Measurements from ENCODE around the gene EMC9. TPM values are rescaled to one million over a fixed set of nuclear protein-coding genes. Genes with fewer than 3 reads are reported as not detected.

The EMC9 gene
- total and polyA plus RNA-seq, 10 of the 15 experiments (the other 5 are each of a cell fraction or from before 2014, with no cell fraction given), result 15.3 to 60.5 (median 30.3) TPM

DNA sequence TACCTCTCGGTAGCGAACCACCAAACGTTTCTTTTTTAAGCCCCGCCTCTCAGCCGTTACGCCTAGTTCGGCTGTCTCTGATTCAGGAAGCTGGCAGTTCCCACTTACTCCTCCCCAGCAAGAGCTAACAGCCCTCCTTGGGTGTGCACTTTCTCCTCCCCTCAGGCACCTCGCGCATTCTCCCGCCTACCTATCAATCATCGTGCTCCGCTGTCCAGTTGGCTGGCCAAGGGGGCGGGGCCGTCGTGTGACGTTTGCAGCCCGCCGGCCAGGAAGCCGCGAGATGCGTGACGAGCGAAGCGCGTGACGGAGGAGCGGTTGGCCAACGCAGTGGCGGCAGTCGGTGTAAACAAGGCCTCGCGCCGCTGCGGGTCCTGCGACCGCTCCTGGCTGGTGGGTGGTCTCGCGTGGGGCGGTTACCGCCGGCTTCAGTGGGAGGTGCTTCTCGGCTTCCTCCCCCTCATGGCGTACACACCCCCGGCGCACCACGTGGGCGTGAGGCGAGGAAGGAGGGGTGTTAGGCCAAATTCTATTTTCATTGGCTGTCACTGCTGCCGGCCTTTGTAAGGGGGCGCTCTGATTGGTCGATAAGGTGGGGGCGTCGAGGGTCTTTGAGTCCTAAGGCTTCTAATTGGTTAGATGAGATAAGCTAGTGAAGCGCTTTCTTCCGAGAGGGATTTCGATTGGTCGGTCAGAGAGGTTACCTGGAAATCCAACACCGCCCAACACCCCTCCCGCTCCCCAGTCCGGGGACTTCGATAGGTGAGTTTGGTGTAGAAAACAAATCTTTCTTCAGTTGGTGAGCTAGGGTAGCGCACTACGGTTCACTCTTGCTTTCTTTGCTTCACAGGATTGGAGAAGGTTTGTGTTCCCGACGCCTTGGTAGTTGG lies 26.6 kb downstream of the EMC9 start, which contains the start of the genes DCAF11 and NRL (continued):
- TF ChIP-seq, protein P1, sequence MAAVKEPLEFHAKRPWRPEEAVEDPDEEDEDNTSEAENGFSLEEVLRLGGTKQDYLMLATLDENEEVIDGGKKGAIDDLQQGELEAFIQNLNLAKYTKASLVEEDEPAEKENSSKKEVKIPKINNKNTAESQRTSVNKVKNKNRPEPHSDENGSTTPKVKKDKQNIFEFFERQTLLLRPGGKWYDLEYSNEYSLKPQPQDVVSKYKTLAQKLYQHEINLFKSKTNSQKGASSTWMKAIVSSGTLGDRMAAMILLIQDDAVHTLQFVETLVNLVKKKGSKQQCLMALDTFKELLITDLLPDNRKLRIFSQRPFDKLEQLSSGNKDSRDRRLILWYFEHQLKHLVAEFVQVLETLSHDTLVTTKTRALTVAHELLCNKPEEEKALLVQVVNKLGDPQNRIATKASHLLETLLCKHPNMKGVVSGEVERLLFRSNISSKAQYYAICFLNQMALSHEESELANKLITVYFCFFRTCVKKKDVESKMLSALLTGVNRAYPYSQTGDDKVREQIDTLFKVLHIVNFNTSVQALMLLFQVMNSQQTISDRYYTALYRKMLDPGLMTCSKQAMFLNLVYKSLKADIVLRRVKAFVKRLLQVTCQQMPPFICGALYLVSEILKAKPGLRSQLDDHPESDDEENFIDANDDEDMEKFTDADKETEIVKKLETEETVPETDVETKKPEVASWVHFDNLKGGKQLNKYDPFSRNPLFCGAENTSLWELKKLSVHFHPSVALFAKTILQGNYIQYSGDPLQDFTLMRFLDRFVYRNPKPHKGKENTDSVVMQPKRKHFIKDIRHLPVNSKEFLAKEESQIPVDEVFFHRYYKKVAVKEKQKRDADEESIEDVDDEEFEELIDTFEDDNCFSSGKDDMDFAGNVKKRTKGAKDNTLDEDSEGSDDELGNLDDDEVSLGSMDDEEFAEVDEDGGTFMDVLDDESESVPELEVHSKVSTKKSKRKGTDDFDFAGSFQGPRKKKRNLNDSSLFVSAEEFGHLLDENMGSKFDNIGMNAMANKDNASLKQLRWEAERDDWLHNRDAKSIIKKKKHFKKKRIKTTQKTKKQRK (IDR thresholded peaks at IDR 0.05; ENCODE audit: low read depth, low read length), result peak; percentile 86
- TF ChIP-seq, protein P2, sequence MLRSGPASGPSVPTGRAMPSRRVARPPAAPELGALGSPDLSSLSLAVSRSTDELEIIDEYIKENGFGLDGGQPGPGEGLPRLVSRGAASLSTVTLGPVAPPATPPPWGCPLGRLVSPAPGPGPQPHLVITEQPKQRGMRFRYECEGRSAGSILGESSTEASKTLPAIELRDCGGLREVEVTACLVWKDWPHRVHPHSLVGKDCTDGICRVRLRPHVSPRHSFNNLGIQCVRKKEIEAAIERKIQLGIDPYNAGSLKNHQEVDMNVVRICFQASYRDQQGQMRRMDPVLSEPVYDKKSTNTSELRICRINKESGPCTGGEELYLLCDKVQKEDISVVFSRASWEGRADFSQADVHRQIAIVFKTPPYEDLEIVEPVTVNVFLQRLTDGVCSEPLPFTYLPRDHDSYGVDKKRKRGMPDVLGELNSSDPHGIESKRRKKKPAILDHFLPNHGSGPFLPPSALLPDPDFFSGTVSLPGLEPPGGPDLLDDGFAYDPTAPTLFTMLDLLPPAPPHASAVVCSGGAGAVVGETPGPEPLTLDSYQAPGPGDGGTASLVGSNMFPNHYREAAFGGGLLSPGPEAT (IDR thresholded peaks at IDR 0.05; ENCODE audit: low read depth), result peak; percentile 39; the same call in 1 of the 2 replicates
- TF ChIP-seq SIX5 (IDR thresholded peaks at IDR 0.05; ENCODE audit: low read depth, low read length, severe bottlenecking) (no peak), TAF1 (IDR thresholded peaks at IDR 0.05; ENCODE audit: borderline replicate concordance, low read depth, low read length) (peak; percentile 25; the same call in 1 of the 2 replicates), ZZZ3 (IDR thresholded peaks at IDR 0.05; ENCODE audit: control insufficient read depth, insufficient read length, low read depth) (no peak), SREBF2 (IDR thresholded peaks at IDR 0.05; ENCODE audit: low read length) (peak; percentile 61), SUZ12 (IDR thresholded peaks at IDR 0.05; ENCODE audit: unreplicated experiment) (no peak), CHD1 (IDR thresholded peaks at IDR 0.05; ENCODE audit: low read depth, low read length) (no peak), NR2C1 (IDR thresholded peaks at IDR 0.05) (peak; percentile 65), FOS (IDR thresholded peaks at IDR 0.05; ENCODE audit: borderline replicate concordance, extremely low read depth, insufficient read length) (peak; percentile 94), TCF3 (IDR thresholded peaks at IDR 0.05; ENCODE audit: borderline replicate concordance, insufficient read depth, low read depth, low read length) (no peak), KLF5 (IDR thresholded peaks at IDR 0.05; ENCODE audit: partially characterized antibody) (peak; percentile 91), YY1 (IDR thresholded peaks at IDR 0.05; ENCODE audit: low read depth, low read length) (0 out of 2 replicates have a peak, but pooled peaks have one; percentile 18), MTA2 (IDR thresholded peaks at IDR 0.05; ENCODE audit: low read depth) (no peak), SMAD1 (IDR thresholded peaks at IDR 0.05; ENCODE audit: low read depth, partially characterized antibody) (no peak), RAD51 (IDR thresholded peaks at IDR 0.05) (peak; percentile 94), NFYB (IDR thresholded peaks at IDR 0.05; ENCODE audit: insufficient read depth, low read depth, low read length) (peak; percentile 99), WRNIP1 (IDR thresholded peaks at IDR 0.05; ENCODE audit: borderline replicate concordance, low read depth, low read length) (0 out of 2 replicates have a peak, but pooled peaks have one; percentile 24), ESRRA (IDR thresholded peaks at IDR 0.05; ENCODE audit: low read length) (no peak), IKZF2 (IDR thresholded peaks at IDR 0.05) (no peak)
- TF ChIP-seq, protein P3, sequence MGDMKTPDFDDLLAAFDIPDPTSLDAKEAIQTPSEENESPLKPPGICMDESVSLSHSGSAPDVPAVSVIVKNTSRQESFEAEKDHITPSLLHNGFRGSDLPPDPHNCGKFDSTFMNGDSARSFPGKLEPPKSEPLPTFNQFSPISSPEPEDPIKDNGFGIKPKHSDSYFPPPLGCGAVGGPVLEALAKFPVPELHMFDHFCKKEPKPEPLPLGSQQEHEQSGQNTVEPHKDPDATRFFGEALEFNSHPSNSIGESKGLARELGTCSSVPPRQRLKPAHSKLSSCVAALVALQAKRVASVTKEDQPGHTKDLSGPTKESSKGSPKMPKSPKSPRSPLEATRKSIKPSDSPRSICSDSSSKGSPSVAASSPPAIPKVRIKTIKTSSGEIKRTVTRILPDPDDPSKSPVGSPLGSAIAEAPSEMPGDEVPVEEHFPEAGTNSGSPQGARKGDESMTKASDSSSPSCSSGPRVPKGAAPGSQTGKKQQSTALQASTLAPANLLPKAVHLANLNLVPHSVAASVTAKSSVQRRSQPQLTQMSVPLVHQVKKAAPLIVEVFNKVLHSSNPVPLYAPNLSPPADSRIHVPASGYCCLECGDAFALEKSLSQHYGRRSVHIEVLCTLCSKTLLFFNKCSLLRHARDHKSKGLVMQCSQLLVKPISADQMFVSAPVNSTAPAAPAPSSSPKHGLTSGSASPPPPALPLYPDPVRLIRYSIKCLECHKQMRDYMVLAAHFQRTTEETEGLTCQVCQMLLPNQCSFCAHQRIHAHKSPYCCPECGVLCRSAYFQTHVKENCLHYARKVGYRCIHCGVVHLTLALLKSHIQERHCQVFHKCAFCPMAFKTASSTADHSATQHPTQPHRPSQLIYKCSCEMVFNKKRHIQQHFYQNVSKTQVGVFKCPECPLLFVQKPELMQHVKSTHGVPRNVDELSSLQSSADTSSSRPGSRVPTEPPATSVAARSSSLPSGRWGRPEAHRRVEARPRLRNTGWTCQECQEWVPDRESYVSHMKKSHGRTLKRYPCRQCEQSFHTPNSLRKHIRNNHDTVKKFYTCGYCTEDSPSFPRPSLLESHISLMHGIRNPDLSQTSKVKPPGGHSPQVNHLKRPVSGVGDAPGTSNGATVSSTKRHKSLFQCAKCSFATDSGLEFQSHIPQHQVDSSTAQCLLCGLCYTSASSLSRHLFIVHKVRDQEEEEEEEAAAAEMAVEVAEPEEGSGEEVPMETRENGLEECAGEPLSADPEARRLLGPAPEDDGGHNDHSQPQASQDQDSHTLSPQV (IDR thresholded peaks at IDR 0.05), result no peak
